Measurements from ENCODE around the gene OR6S1. TPM values are rescaled to one million over a fixed set of nuclear protein-coding genes. Genes with fewer than 3 reads are reported as not detected.
"Not testable (repeated sequence)": the region's sequence is repeated elsewhere in the genome, so short reads cannot be mapped to it uniquely, and the experiment has no call there.

Gene OR6S1
- total RNA-seq, 2 experiments from 2014 or later, result not detected

- intact Hi-C loops (cut with micrococcal nuclease; ENCODE audit: unreplicated experiment), result no loop called here
Measured at GRCh38 chr14:20620798-20621478, 20.6 kb downstream of the OR6S1 start.

DNA sequence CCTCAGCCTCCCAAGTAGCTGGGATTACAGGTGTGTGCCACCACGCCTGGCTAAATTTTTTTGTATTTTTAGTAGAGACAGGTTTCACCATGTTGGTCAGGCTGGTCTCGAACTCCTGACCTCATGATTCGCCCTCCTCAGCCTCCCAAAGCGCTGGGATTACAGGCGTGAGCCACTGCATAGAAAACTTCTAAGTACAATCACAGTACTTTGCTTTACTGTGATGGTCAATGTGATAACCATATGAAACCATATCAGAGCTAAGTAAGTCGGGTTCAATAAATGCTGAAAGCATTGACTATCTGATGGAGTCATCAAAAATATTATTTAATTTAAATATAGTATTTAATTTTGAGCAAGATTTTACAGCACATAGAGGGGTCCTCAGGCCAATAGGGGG is 21.8 kb downstream of the OR6S1 start:
- H4K20me1 ChIP-seq (ENCODE audit: insufficient read depth, low read length); H3K79me2 ChIP-seq (ENCODE audit: insufficient read depth, low read depth, low read length); BruUV-seq (replicated peaks); H3K9me2 ChIP-seq (ENCODE audit: insufficient read depth, low read length); H3K9me3 ChIP-seq (ENCODE audit: low read length); H3K36me3 ChIP-seq (ENCODE audit: insufficient read depth, low read length); CTCF ChIA-PET (ENCODE audit: unreplicated experiment); H3K4me1 ChIP-seq (ENCODE audit: insufficient read depth, low read length, poor library complexity, severe bottlenecking); H3K4me2 ChIP-seq (ENCODE audit: low read length); H3K4me3 ChIP-seq (ENCODE audit: low read depth, low read length, poor library complexity, severe bottlenecking); DNase-seq (ENCODE audit: low spot score); H3K27ac ChIP-seq (ENCODE audit: low read depth, low read length, poor library complexity, severe bottlenecking); H2AFZ ChIP-seq (ENCODE audit: low read length); intact Hi-C loops (cut with micrococcal nuclease; ENCODE audit: unreplicated experiment): not testable (repeated sequence)
- POLR2A ChIA-PET, result interaction anchor here (0.7 kb wide), 1 partner anchor 73 kb away, joined by 9 read pairs; no protein-coding TSS in a partner anchor

More at GRCh38 chr14:20620798-20621478, 20.6 kb downstream of the OR6S1 start:
- no peaks in the 10 kb centered on the region for H3K4me1 ChIP-seq (ENCODE audit: insufficient read depth, low read length, poor library complexity, severe bottlenecking)
- no peaks in the 10 kb centered on the region for H3K9me2 ChIP-seq (ENCODE audit: insufficient read depth, low read length)
- no peak overlapping the region for H3K4me3 ChIP-seq (ENCODE audit: low read depth, low read length, poor library complexity, severe bottlenecking)
- POLR2A ChIA-PET, result no interaction called here
- no peaks in the 10 kb centered on the region for H3K36me3 ChIP-seq (ENCODE audit: insufficient read depth, low read length)
- H3K4me2 ChIP-seq (ENCODE audit: low read length), result no peak overlapping the region
- H3K9me3 ChIP-seq (ENCODE audit: low read length), result no peaks in the 10 kb centered on the region
- H4K20me1 ChIP-seq (ENCODE audit: insufficient read depth, low read length), result no peaks in the 10 kb centered on the region
- DNase-seq (ENCODE audit: low spot score), result no peak
- no peak for TF ChIP-seq EZH2phosphoT487 (IDR thresholded peaks at IDR 0.05; ENCODE audit: borderline replicate concordance, low read depth, low read length)
- TF ChIP-seq CTCF (conservative IDR thresholded peaks at IDR 0.05; ENCODE audit: low read length), result no peak
- no peak overlapping the region for H3K27ac ChIP-seq (ENCODE audit: low read depth, low read length, poor library complexity, severe bottlenecking)
- no TSS peak for BruUV-seq (replicated peaks)
- H2AFZ ChIP-seq (ENCODE audit: low read length), result no peak overlapping the region
- CTCF ChIA-PET (ENCODE audit: unreplicated experiment), result no interaction called here
- H3K79me2 ChIP-seq (ENCODE audit: insufficient read depth, low read depth, low read length), result no peaks in the 10 kb centered on the region

- Histone ChIP-seq H3K36me3 (ENCODE audit: insufficient read depth, low read length) (no peaks in the 10 kb centered on the region), H3K79me2 (ENCODE audit: insufficient read depth, low read depth, low read length) (no peaks in the 10 kb centered on the region), H4K20me1 (ENCODE audit: insufficient read depth, low read length) (no peaks in the 10 kb centered on the region), H2AFZ (ENCODE audit: low read length) (no peak overlapping the region), H3K9me3 (ENCODE audit: low read length) (no peaks in the 10 kb centered on the region), H3K9me2 (ENCODE audit: insufficient read depth, low read length) (no peaks in the 10 kb centered on the region), H3K4me1 (ENCODE audit: insufficient read depth, low read length, poor library complexity, severe bottlenecking) (peaks cover 10% of the 10 kb centered on the region), H3K27ac (ENCODE audit: low read depth, low read length, poor library complexity, severe bottlenecking) (no peak overlapping the region), H3K4me3 (ENCODE audit: low read depth, low read length, poor library complexity, severe bottlenecking) (no peak overlapping the region), H3K4me2 (ENCODE audit: low read length) (no peak overlapping the region)
- BruUV-seq (replicated peaks), result no TSS peak
- POLR2A ChIA-PET, result interaction anchor here (0.6 kb wide), 1 partner anchor 27 kb away, joined by 3 read pairs; no protein-coding TSS in a partner anchor
- CTCF ChIA-PET (ENCODE audit: unreplicated experiment), result no interaction called here
- no peak for TF ChIP-seq EZH2phosphoT487 (IDR thresholded peaks at IDR 0.05; ENCODE audit: borderline replicate concordance, low read depth, low read length)
- no peak for TF ChIP-seq CTCF (conservative IDR thresholded peaks at IDR 0.05; ENCODE audit: low read length)
- intact Hi-C loops (cut with micrococcal nuclease; ENCODE audit: unreplicated experiment), result no loop called here
- no peak for DNase-seq (ENCODE audit: low spot score)
Measured at GRCh38 chr14:20618271-20618749, 23.2 kb downstream of the OR6S1 start.
